NCI-H1105 (cell line): ENCODE data around the gene TMEM134.
"Not testable (repeated sequence)": the region's sequence is repeated elsewhere in the genome, so short reads cannot be mapped to it uniquely, and the experiment has no call there.

Experiments used
- DNase-seq: peaks from one replicate; lab custom pipeline; 2025; lab: John Stamatoyannopoulos, UW

Gene TMEM134

GRCh38 chr11:67485873-67486361, 16.9 kb upstream of the TMEM134 start:
- DNase-seq: not testable (repeated sequence)

- DNase-seq: no peak
Measured at GRCh38 chr11:67484847-67485311, 15.8 kb upstream of the TMEM134 start.

GRCh38 chr11:67483831-67484665, 15.0 kb upstream of the TMEM134 start:
- no peak for DNase-seq

- peak; percentile 97 for DNase-seq
Measured at GRCh38 chr11:67482827-67483798, 14.1 kb upstream of the TMEM134 start, which contains the start of gene AIP. TSS of gene AIP (plus strand) at chr11:67483026. CDS start at chr11:67483159, 133 bp downstream.

- DNase-seq: no peak
Measured at GRCh38 chr11:67482275-67482826, 13.3 kb upstream of the TMEM134 start.

GRCh38 chr11:67477344-67478050, 8.4 kb upstream of the TMEM134 start:
- DNase-seq: not testable (repeated sequence)

DNA sequence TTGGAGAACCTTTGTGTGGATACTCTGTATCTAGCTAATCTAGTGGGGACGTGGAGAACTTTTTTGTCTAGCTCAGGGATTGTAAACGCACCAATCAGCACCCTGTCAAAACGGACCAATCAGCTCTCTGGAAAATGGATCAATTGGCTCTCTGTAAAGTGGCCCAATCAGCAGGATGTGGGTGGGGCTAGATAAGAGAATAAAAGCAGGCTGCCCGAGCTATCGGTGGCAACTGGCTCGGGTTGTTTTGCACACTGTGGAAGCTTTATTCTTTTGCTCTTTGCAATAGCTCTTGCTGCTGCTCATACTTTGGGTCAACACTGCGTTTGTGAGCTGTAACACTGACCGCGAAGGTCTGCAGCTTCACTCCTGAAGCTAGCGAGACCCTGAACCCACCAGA, 7.6 kb upstream of the TMEM134 start:
- not testable (repeated sequence) for DNase-seq

- no peak for DNase-seq
Measured at GRCh38 chr11:67472882-67473281, 3.8 kb upstream of the TMEM134 start.

DNA sequence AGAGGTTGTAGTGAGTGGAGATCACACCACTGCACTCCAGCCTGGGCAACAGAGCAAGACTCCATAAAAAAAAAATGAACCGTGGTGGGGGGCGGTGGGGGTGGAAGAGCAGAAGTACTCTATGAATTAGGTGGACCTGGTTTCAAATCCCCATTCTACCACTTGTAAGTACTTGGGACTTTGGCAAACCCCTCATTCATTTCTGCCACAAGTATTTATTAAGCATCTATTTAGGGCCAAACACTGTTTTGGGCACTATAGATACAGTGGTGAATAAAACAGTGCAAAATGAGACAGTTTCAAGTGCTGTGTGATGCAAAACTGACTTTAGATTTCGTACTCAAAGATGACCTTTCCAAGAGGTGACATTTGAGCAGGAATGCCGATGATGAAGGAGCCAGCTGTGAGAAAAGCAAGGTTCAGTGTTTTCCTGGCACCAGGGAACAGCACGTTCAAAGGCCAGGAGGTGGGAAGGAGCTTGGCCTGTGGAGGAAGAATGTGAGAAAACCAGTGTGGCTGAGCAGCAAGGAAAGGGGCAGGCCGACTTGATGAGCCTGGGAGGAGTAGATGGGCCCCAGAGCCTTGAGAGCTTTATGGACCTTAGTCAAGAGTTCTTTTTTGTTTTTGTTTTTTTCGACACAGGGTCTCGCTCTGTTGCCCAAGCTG, 1.4 kb upstream of the TMEM134 start:
- DNase-seq: no peak

DNA sequence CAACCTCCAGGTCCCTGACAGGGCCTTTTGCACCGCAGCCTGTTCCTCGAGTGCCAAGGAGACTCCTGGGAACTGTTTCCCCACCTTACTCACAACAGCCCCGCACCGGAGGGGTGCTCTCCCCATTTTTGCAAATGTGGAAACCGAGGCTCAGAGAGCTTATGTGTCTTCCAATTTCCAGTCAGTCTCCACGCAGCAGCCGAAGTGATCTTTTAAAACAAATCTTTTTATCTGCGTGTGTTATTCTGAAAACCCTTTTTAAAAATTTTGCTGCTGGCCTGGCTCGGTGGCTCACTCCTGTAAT, 409 bp upstream of the TMEM134 start:
- no peak for DNase-seq

GRCh38 chr11:67468456-67468758, 644 bp downstream of the TMEM134 start:
- no peak for DNase-seq

GRCh38 chr11:67468056-67468455, 995 bp downstream of the TMEM134 start:
- DNase-seq: peak; percentile 47

- DNase-seq: no peak
Measured at GRCh38 chr11:67466962-67467771, 1.9 kb downstream of the TMEM134 start.

DNA sequence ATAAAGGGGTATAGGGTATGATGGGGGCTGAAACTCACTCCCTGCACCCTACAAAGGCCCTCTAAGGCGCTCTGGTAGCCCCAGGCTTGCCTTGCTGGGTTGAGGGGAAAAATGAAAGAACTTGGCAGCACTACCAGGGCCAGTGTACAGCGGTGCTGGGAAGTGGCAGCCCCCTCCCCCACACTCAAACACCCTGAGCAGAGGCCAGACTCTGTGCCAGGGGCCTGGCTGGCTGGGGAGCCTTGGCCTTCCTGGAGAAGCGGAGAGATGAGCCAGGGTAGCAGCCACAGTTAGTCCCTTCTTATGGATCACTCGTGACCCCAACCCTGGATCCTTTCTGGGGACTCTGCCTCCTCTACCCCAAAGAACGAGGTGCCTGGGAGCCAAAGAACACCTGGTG, 2.7 kb downstream of the TMEM134 start:
- no peak for DNase-seq

- DNase-seq: not testable (repeated sequence)
Measured at GRCh38 chr11:67465530-67465929, 3.5 kb downstream of the TMEM134 start.

- no peak for DNase-seq
Measured at GRCh38 chr11:67465189-67465510, 3.9 kb downstream of the TMEM134 start.

- peak; percentile 86 for DNase-seq
Measured at GRCh38 chr11:67464411-67465188, 4.5 kb downstream of the TMEM134 start.

DNA sequence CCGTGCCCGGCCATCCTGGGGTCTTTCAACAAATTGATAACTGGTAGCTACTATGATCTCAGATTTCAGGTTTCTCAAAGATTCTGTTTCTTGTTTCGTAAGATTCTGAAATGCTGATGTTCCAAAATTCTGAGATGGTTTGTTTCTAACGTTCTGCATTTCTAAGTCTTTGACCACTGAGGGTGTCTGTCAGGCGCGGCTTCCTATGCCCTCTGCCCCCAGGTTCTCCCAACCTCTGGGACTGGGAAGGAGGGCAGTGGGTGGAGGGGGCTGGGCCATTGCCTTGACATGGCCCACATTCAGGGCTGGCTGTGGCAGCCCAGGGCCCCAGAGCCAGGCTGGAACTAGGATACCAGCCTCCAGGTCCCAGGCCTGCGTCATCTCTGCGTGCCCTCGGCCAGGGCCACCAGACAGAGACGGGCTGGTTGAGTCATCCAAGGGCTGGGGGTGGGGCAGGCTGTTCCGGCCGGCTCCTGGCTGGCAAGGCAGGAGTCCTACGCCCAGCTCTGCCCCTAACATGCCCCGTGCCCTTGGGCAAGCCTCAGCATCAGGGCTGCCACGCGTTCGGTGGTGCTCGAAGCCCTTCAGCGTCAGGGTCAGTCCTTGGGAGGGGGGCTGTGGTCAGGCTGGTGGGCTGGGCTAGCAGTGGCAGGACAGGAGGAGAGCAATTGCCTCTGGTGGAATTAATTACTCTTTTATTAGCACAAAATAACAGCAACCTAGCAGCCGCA, 5.2 kb downstream of the TMEM134 start:
- DNase-seq: no peak

DNA sequence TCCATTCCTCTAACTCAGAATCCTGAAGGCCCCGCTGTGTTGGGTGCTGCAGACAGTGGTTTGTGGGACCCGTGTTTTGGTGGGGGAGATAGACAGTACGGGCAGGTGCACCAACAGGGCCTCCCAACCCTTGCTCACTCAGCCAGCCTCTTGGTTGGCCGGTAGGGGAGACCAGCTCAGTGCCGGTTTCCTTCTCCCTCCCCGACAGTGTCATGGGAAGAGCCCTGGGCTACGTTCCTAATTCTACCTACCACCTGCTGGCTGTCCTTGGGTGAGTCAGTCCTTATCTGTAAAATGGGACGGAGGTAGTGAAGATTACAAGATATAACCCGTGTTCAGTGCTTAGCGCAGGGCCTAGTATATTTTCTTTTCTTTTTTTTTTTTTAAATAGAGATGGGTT, 5.9 kb downstream of the TMEM134 start:
- DNase-seq: no peak
